H1 (cell line): ENCODE results near the gene SURF4. TPM values are rescaled to one million over a fixed set of nuclear protein-coding genes. Genes with fewer than 3 reads are reported as not detected.

Experiments
- EP300 ChIP-seq, 2 experiments: IDR thresholded peaks; 1 replicate in 1 of 2; 2 replicates in 1 of 2; pipeline ENCODE4 v1.6.1; 2011 to 2012; ENCODE audit warnings: low read depth in 2 of 2, low read length in 2 of 2, mild to moderate bottlenecking in 2 of 2, borderline replicate concordance in 1 of 2, inconsistent platforms in 1 of 2, moderate library complexity in 1 of 2
- USF2 ChIP-seq: IDR thresholded peaks from 2 replicates; pipeline ENCODE4 v1.6.1; 2011; ENCODE audit warnings: low read length, improper control_type of control experiment
- polyA plus RNA-seq, 7 experiments: library from polyadenylated mRNA; depleted of rRNA in 3 of 7; stranded (reverse) in 5 of 7; unstranded in 2 of 7; fragments of >200 nt in 5 of 7; fragments of 200-250 nt in 2 of 7; gene quantifications; 1 replicate in 5 of 7; 2 replicates in 1 of 7; 4 replicates in 1 of 7; pipeline versions ENCODE4 v1.2.1 to v1.2.3, GENCODE V29; 2011 to 2013; ENCODE audit warnings: missing spikeins in 2 of 7, mixed read lengths in 2 of 7
- total RNA-seq: library from RNA; stranded (reverse); fragmentation: NEBNext Ultra II Directional; extraction: Animal tissue kit (Norgen Biotek cat#: 25700); gene quantifications from 2 replicates; pipeline ENCODE4 v1.2.1, GENCODE V29; 2021
- TF ChIP-seq, protein P1 (sequence below): fragments of 300-600 bp; sonication (generic); IDR thresholded peaks from 2 replicates; pipeline ENCODE4 v1.7.1; 2012; ENCODE audit warnings: low read length, moderate library complexity, mild to moderate bottlenecking, inconsistent platforms; ENCODE audit not compliant: insufficient replicate concordance

SURF4 gene
- total and polyA plus RNA-seq, 2 of the 8 experiments (the other 6 are each of a cell fraction or from before 2014, with no cell fraction given), result 176 to 182 TPM

- TF ChIP-seq, protein P1, sequence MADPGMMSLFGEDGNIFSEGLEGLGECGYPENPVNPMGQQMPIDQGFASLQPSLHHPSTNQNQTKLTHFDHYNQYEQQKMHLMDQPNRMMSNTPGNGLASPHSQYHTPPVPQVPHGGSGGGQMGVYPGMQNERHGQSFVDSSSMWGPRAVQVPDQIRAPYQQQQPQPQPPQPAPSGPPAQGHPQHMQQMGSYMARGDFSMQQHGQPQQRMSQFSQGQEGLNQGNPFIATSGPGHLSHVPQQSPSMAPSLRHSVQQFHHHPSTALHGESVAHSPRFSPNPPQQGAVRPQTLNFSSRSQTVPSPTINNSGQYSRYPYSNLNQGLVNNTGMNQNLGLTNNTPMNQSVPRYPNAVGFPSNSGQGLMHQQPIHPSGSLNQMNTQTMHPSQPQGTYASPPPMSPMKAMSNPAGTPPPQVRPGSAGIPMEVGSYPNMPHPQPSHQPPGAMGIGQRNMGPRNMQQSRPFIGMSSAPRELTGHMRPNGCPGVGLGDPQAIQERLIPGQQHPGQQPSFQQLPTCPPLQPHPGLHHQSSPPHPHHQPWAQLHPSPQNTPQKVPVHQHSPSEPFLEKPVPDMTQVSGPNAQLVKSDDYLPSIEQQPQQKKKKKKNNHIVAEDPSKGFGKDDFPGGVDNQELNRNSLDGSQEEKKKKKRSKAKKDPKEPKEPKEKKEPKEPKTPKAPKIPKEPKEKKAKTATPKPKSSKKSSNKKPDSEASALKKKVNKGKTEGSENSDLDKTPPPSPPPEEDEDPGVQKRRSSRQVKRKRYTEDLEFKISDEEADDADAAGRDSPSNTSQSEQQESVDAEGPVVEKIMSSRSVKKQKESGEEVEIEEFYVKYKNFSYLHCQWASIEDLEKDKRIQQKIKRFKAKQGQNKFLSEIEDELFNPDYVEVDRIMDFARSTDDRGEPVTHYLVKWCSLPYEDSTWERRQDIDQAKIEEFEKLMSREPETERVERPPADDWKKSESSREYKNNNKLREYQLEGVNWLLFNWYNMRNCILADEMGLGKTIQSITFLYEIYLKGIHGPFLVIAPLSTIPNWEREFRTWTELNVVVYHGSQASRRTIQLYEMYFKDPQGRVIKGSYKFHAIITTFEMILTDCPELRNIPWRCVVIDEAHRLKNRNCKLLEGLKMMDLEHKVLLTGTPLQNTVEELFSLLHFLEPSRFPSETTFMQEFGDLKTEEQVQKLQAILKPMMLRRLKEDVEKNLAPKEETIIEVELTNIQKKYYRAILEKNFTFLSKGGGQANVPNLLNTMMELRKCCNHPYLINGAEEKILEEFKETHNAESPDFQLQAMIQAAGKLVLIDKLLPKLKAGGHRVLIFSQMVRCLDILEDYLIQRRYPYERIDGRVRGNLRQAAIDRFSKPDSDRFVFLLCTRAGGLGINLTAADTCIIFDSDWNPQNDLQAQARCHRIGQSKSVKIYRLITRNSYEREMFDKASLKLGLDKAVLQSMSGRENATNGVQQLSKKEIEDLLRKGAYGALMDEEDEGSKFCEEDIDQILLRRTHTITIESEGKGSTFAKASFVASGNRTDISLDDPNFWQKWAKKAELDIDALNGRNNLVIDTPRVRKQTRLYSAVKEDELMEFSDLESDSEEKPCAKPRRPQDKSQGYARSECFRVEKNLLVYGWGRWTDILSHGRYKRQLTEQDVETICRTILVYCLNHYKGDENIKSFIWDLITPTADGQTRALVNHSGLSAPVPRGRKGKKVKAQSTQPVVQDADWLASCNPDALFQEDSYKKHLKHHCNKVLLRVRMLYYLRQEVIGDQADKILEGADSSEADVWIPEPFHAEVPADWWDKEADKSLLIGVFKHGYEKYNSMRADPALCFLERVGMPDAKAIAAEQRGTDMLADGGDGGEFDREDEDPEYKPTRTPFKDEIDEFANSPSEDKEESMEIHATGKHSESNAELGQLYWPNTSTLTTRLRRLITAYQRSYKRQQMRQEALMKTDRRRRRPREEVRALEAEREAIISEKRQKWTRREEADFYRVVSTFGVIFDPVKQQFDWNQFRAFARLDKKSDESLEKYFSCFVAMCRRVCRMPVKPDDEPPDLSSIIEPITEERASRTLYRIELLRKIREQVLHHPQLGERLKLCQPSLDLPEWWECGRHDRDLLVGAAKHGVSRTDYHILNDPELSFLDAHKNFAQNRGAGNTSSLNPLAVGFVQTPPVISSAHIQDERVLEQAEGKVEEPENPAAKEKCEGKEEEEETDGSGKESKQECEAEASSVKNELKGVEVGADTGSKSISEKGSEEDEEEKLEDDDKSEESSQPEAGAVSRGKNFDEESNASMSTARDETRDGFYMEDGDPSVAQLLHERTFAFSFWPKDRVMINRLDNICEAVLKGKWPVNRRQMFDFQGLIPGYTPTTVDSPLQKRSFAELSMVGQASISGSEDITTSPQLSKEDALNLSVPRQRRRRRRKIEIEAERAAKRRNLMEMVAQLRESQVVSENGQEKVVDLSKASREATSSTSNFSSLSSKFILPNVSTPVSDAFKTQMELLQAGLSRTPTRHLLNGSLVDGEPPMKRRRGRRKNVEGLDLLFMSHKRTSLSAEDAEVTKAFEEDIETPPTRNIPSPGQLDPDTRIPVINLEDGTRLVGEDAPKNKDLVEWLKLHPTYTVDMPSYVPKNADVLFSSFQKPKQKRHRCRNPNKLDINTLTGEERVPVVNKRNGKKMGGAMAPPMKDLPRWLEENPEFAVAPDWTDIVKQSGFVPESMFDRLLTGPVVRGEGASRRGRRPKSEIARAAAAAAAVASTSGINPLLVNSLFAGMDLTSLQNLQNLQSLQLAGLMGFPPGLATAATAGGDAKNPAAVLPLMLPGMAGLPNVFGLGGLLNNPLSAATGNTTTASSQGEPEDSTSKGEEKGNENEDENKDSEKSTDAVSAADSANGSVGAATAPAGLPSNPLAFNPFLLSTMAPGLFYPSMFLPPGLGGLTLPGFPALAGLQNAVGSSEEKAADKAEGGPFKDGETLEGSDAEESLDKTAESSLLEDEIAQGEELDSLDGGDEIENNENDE, result no peak
- TF ChIP-seq USF2 (no peak), EP300 (IDR thresholded peaks at IDR 0.05; ENCODE audit: borderline replicate concordance in 1 of 2, low read depth in 2 of 2, low read length in 2 of 2) (no peak)
These were observed 3.6 kb upstream of the SURF4 start (continued) for GRCh38 chr9:133379153-133380086.
